Measurements from ENCODE around the gene IDE.
"Not testable (repeated sequence)": the region's sequence is repeated elsewhere in the genome, so short reads cannot be mapped to it uniquely, and the experiment has no call there.

IDE gene

GRCh38 chr10:92582347-92582746, 8.5 kb upstream of the IDE start:
- not testable (repeated sequence) for H3K4me1 ChIP-seq (ENCODE audit: control insufficient read depth in 1 of 2, insufficient read depth in 2 of 2, low read length in 2 of 2); H3K27ac ChIP-seq (ENCODE audit: low read length); H3K27me3 ChIP-seq (ENCODE audit: low read depth, low read length); H3K36me3 ChIP-seq (ENCODE audit: control insufficient read depth in 1 of 2, insufficient read depth in 2 of 2, low read length in 2 of 2); H3K4me3 ChIP-seq (ENCODE audit: low read depth in 1 of 2, low read length in 2 of 2); H3K9me3 ChIP-seq (ENCODE audit: control insufficient read depth in 1 of 2, low read length in 2 of 2)

- H3K27ac ChIP-seq (ENCODE audit: low read length), result no peak overlapping the region
Measured at GRCh38 chr10:92575961-92576360, 2.1 kb upstream of the IDE start.

GRCh38 chr10:92574548-92575261, 812 bp upstream of the IDE start:
- Histone ChIP-seq H3K4me3 (ENCODE audit: low read depth in 1 of 2, low read length in 2 of 2) (peak overlapping the region; percentile 82 to 85), H3K27ac (ENCODE audit: low read length) (peak overlapping the region; percentile 75), H3K9me3 (ENCODE audit: control insufficient read depth in 1 of 2, low read length in 2 of 2) (no peaks in the 10 kb centered on the region), H3K27me3 (ENCODE audit: low read depth, low read length) (no peaks in the 10 kb centered on the region), H3K4me1 (ENCODE audit: control insufficient read depth in 1 of 2, insufficient read depth in 2 of 2, low read length in 2 of 2) (peaks cover 4 to 19% of the 10 kb centered on the region in 2 donors), H3K36me3 (ENCODE audit: control insufficient read depth in 1 of 2, insufficient read depth in 2 of 2, low read length in 2 of 2) (peaks cover 0 to 10% of the 10 kb centered on the region in 2 donors)

More at GRCh38 chr10:92575961-92576360, 2.1 kb upstream of the IDE start:
- Histone ChIP-seq H3K27me3 (ENCODE audit: low read depth, low read length) (no peaks in the 10 kb centered on the region), H3K36me3 (ENCODE audit: control insufficient read depth in 1 of 2, insufficient read depth in 2 of 2, low read length in 2 of 2) (peaks cover 0 to 10% of the 10 kb centered on the region in 2 donors), H3K4me3 (ENCODE audit: low read depth in 1 of 2, low read length in 2 of 2) (no peak overlapping the region), H3K4me1 (ENCODE audit: control insufficient read depth in 1 of 2, insufficient read depth in 2 of 2, low read length in 2 of 2) (peaks cover 4 to 19% of the 10 kb centered on the region in 2 donors), H3K9me3 (ENCODE audit: control insufficient read depth in 1 of 2, low read length in 2 of 2) (no peaks in the 10 kb centered on the region)

GRCh38 chr10:92573091-92573797, 649 bp downstream of the IDE start:
- Histone ChIP-seq H3K27me3 (ENCODE audit: low read depth, low read length) (no peaks in the 10 kb centered on the region), H3K4me1 (ENCODE audit: control insufficient read depth in 1 of 2, insufficient read depth in 2 of 2, low read length in 2 of 2) (peaks cover 4 to 26% of the 10 kb centered on the region in 2 donors), H3K27ac (ENCODE audit: low read length) (peak overlapping the region; percentile 9), H3K4me3 (ENCODE audit: low read depth in 1 of 2, low read length in 2 of 2) (peak overlapping the region; percentile 82 to 85), H3K9me3 (ENCODE audit: control insufficient read depth in 1 of 2, low read length in 2 of 2) (no peaks in the 10 kb centered on the region), H3K36me3 (ENCODE audit: control insufficient read depth in 1 of 2, insufficient read depth in 2 of 2, low read length in 2 of 2) (peaks cover 0 to 10% of the 10 kb centered on the region in 2 donors)

- Histone ChIP-seq H3K9me3 (ENCODE audit: control insufficient read depth in 1 of 2, low read length in 2 of 2) (no peaks in the 10 kb centered on the region), H3K27me3 (ENCODE audit: low read depth, low read length) (no peaks in the 10 kb centered on the region), H3K4me3 (ENCODE audit: low read depth in 1 of 2, low read length in 2 of 2) (peak overlapping the region; percentile 82 to 85), H3K4me1 (ENCODE audit: control insufficient read depth in 1 of 2, insufficient read depth in 2 of 2, low read length in 2 of 2) (peaks cover 4 to 26% of the 10 kb centered on the region in 2 donors), H3K27ac (ENCODE audit: low read length) (peak overlapping the region; percentile 9), H3K36me3 (ENCODE audit: control insufficient read depth in 1 of 2, insufficient read depth in 2 of 2, low read length in 2 of 2) (peaks cover 0 to 10% of the 10 kb centered on the region in 2 donors)
Measured at GRCh38 chr10:92572362-92573090, 1.4 kb downstream of the IDE start.

GRCh38 chr10:92571649-92572048, 2.2 kb downstream of the IDE start:
- no peak overlapping the region for H3K27ac ChIP-seq (ENCODE audit: low read length)

DNA sequence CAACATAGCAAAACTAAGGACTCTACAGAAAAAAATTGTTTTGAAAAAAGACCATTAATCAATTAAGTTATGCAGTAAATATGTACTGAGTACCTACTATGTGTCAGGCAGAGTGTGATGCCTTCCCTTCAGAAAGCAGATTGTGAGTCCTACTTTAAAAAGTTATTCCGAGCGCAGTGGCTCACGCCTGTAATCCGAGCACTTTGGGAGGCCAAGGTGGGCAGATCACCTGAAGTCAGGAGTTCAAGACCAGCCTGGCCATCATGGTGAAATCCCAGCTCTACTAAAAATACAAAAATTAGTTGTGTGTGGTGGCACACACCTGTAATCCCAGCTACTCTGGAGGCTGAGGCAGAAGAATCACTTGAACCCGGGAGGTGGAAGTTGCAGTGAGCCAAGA, 4.2 kb downstream of the IDE start:
- H3K27me3 ChIP-seq (ENCODE audit: low read depth, low read length), result not testable (repeated sequence)

More at GRCh38 chr10:92571649-92572048, 2.2 kb downstream of the IDE start:
- Histone ChIP-seq H3K4me3 (ENCODE audit: low read depth in 1 of 2, low read length in 2 of 2) (no peak overlapping the region), H3K36me3 (ENCODE audit: control insufficient read depth in 1 of 2, insufficient read depth in 2 of 2, low read length in 2 of 2) (peaks cover 0 to 10% of the 10 kb centered on the region in 2 donors), H3K4me1 (ENCODE audit: control insufficient read depth in 1 of 2, insufficient read depth in 2 of 2, low read length in 2 of 2) (peaks cover 4 to 26% of the 10 kb centered on the region in 2 donors), H3K27me3 (ENCODE audit: low read depth, low read length) (no peaks in the 10 kb centered on the region), H3K9me3 (ENCODE audit: control insufficient read depth in 1 of 2, low read length in 2 of 2) (no peaks in the 10 kb centered on the region)

DNA sequence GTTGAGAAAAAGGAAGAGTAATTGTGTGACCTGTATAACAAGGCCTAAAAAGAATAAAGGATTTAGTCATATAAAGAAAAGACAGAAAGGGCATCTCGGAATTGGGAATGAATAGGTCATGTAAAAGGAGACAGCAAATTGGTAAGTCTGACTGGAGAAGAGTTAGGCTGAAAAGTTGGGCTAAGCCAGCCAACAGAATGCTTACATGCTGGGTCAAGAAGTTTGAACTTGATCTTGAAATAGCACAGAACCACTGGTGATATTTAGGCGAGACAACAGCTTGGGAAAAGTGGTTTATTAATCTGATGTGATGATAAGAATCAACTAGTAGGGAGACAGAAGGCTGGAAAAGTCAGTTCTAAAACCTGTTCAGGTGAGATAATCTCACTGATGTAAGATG, 4.8 kb downstream of the IDE start:
- Histone ChIP-seq H3K4me1 (ENCODE audit: control insufficient read depth in 1 of 2, insufficient read depth in 2 of 2, low read length in 2 of 2) (peaks cover 4 to 21% of the 10 kb centered on the region in 2 donors), H3K27me3 (ENCODE audit: low read depth, low read length) (no peaks in the 10 kb centered on the region), H3K36me3 (ENCODE audit: control insufficient read depth in 1 of 2, insufficient read depth in 2 of 2, low read length in 2 of 2) (peaks cover 2 to 7% of the 10 kb centered on the region in 2 donors), H3K9me3 (ENCODE audit: control insufficient read depth in 1 of 2, low read length in 2 of 2) (no peaks in the 10 kb centered on the region), H3K27ac (ENCODE audit: low read length) (no peak overlapping the region), H3K4me3 (ENCODE audit: low read depth in 1 of 2, low read length in 2 of 2) (no peak overlapping the region)

More for the DNA sequence above, 4.2 kb downstream of the IDE start:
- peaks cover 4 to 22% of the 10 kb centered on the region in 2 donors for H3K4me1 ChIP-seq (ENCODE audit: control insufficient read depth in 1 of 2, insufficient read depth in 2 of 2, low read length in 2 of 2)
- not testable (repeated sequence) for H3K9me3 ChIP-seq (ENCODE audit: control insufficient read depth in 1 of 2, low read length in 2 of 2); H3K4me3 ChIP-seq (ENCODE audit: low read depth in 1 of 2, low read length in 2 of 2); H3K27ac ChIP-seq (ENCODE audit: low read length); H3K36me3 ChIP-seq (ENCODE audit: control insufficient read depth in 1 of 2, insufficient read depth in 2 of 2, low read length in 2 of 2)

DNA sequence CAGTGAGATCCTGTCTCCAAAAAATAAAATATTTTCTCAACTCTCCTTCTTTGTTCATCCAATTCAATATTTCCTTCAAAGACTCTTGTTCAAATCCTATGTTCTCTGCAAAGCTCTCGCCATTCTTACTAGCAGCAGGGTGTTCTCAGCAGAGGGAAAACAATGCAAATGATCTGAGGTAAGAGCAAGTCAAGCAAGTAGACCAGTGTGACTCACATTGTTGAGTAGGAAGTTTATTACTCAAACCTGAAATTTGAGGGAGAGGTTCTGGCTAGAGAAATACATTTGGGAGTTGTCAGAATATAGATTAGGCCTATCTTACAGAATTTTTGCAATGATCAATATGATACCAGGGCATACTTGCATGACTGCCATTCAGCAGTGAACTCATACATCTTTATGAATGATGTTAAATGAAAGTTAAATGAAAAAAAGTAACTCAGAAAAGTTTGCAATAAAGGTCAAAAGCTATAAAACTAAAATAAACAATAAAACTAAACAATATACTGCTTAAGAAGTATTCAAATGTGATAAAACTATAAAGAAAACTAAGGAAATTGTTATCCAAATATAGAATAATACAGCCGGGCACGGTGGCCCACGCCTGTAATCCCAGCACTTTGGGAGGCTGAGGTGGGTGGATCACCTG, 5.8 kb downstream of the IDE start:
- Histone ChIP-seq H3K27me3 (ENCODE audit: low read depth, low read length) (no peaks in the 10 kb centered on the region), H3K9me3 (ENCODE audit: control insufficient read depth in 1 of 2, low read length in 2 of 2) (no peaks in the 10 kb centered on the region), H3K4me1 (ENCODE audit: control insufficient read depth in 1 of 2, insufficient read depth in 2 of 2, low read length in 2 of 2) (peaks cover 4 to 21% of the 10 kb centered on the region in 2 donors), H3K27ac (ENCODE audit: low read length) (no peak overlapping the region), H3K4me3 (ENCODE audit: low read depth in 1 of 2, low read length in 2 of 2) (no peak overlapping the region), H3K36me3 (ENCODE audit: control insufficient read depth in 1 of 2, insufficient read depth in 2 of 2, low read length in 2 of 2) (peaks cover 0 to 3% of the 10 kb centered on the region in 2 donors)

DNA sequence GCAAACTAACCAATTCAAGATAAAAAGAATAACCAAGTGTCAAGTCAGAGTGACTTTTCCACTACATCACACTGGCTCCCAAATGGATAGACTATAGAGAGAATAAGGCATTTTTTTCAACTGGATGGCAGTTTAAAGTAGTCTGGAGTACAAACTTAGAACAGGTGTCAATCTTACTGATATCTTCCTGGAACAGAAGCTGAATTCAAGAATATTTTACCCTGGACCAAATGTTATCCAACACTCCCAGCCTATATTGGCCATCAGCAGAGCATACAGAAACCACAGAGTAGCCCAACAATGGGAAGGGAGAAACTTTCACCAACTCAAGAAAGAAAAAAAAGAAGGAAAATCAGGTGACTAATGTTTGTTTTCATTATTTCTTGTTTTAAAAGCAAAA, 11.5 kb downstream of the IDE start:
- Histone ChIP-seq H3K36me3 (ENCODE audit: control insufficient read depth in 1 of 2, insufficient read depth in 2 of 2, low read length in 2 of 2) (peaks cover 6 to 14% of the 10 kb centered on the region in 2 donors), H3K4me1 (ENCODE audit: control insufficient read depth in 1 of 2, insufficient read depth in 2 of 2, low read length in 2 of 2) (no peaks in the 10 kb centered on the region)

GRCh38 chr10:92559046-92559445, 14.8 kb downstream of the IDE start:
- Histone ChIP-seq H3K4me3 (ENCODE audit: low read depth in 1 of 2, low read length in 2 of 2) (no peak overlapping the region), H3K27me3 (ENCODE audit: low read depth, low read length) (no peaks in the 10 kb centered on the region), H3K27ac (ENCODE audit: low read length) (no peak overlapping the region), H3K9me3 (ENCODE audit: control insufficient read depth in 1 of 2, low read length in 2 of 2) (peaks cover 3 to 6% of the 10 kb centered on the region in 2 donors), H3K4me1 (ENCODE audit: control insufficient read depth in 1 of 2, insufficient read depth in 2 of 2, low read length in 2 of 2) (no peaks in the 10 kb centered on the region), H3K36me3 (ENCODE audit: control insufficient read depth in 1 of 2, insufficient read depth in 2 of 2, low read length in 2 of 2) (peaks cover 6 to 27% of the 10 kb centered on the region in 2 donors)

More for the DNA sequence above, 11.5 kb downstream of the IDE start:
- Histone ChIP-seq H3K27ac (ENCODE audit: low read length) (no peak overlapping the region), H3K4me3 (ENCODE audit: low read depth in 1 of 2, low read length in 2 of 2) (no peak overlapping the region), H3K27me3 (ENCODE audit: low read depth, low read length) (no peaks in the 10 kb centered on the region), H3K9me3 (ENCODE audit: control insufficient read depth in 1 of 2, low read length in 2 of 2) (peaks cover 0 to 3% of the 10 kb centered on the region in 2 donors)

Measured in muscle layer of duodenum (tissue), 2 donors.